HUDEP-2 (cell line): ENCODE measurements around the gene AMBP.

Experiments
- DNase-seq, 76 experiments: peaks; one replicate each; lab custom pipeline; 2025; ENCODE audit not compliant: unreplicated experiment in 76 of 76; lab: John Stamatoyannopoulos, UW

Gene AMBP

DNA sequence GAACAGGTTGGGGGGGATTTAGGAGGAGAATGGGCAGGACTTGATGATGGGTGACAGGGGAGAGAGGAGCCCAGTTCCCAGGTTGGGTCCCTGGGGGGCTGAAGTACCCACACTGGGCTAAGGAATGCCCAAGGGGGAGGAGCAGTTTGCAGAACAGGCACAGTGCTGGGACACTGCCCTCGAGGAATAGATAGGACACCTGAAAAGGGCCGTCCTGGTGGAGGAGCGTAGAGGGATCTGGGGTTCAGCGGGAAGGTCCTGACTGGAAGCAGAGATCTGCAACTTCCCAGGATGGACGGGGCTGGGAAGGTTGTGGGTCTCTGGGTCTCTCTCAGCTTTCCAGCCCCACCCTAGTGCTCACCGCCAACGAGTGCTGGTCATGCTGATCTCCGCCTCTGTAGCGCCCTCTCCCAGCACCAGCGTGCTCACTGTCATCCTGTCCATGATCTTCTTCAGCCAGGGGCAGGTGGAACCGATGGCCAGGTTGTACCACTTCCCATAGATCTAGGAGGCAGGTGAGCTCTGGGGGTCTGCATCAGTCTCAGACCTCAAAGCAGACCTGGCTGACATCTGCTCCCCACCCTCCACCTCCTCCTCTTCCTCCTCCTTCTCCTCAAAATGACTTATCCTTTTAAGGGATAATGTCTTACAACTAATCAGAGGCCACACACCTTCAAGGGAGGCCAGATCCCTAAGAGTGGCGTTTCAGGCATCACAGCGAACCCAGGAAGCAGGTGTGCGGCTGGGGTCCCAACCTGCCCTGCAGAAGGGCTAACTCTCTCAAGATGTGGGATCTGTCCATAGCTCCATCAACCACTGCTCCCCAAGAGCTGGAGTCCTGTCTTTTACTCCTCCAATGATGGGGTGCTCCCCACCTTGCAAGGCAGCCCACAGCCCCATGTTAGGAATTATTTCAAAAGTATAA is 1.6 kb downstream of the AMBP start:
- DNase-seq = no peak

DNA sequence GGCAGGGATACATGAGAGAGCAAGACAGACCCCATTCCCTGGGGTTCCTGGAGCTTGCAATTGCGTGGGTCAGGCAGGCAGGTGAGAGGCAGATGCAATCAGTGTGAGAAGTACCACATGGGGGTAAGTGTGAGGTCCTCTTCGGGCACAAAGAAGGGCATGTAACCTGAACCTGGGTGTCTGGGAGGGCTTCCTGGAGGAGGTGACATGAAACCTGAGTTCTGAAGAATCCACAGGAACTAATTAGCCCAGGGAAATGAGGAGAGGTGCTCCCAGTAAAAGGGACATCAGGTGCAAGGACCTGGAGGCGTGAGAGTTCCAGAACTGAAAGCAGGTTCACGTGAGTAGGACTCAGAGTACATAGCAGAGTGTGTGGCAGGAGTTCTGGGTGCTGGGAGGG is 2.5 kb downstream of the AMBP start:
- no peak for DNase-seq

DNA sequence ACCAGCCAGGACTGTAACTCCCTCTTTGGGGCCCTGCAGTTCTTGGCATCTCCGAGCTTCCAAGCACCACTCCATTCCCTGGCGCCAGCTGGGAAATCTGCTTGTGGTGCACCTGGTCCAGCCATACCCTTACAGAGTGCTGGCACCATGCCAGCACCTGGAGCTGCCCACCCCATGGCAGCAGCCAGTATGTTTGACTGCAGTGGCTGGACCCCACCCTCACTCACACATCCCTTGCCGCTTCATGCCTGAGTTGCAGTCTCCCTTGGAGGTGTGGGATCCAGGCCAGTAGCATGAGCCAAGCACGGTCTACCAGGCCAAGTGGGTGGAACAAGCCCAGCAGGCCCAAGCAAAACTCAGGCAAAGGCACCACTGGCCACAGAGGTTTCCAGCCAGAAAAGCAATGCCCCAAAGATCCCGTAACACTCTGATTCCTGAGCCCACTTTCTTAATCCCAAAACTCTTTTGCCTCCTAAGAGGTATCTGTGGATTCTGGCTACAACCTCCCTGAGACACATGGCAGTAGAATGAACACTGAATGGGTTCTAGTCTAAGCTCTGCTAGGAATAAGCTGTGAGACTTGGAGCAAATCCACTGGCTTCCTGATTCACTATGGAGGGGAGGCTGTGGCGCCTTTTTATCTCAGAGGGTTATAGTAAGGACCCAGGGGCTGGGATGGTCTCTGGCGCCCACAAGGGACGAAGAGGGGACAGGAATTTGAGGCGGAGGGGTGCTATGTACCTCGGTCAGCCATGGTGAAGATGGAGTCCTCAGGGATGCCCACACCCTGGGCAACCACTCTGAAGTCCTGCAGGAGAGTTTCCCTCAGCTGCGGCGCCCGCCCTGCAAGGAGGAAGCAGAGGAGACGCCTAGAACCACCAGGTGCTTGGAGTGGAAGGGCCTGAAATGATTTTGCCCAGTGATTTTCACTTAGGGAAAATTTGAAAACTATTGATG is 5.6 kb downstream of the AMBP start:
- DNase-seq = no peak

DNA sequence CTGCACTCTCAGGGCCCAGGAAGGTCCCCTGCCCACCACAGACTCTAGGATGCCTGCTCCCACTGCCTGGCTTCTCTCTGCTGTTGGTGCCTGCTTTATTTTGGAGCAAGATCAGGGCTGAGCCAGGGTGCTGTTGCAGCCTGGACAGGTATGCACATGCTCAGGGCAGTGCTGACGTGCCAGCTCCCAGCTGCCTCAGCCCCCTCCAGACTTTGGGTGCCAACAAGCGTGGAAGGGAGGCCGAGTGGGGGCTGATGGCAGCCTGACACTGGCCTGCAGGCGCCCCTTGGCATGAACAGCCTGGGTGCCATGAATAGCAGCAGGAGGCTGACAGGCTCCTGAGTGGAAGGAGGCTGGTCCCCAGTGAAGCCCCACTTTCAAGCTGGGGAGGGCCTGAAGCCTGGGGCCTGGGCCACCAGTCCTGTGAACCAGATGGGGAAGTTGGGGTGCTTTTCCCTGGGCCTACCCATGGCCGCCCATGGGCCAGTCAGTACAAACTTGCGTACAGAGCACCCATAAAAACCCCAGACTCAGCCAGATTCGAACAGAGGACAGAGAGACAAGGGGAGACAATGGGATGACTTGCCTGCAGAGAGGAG is 6.8 kb downstream of the AMBP start:
- no peak for DNase-seq

DNA sequence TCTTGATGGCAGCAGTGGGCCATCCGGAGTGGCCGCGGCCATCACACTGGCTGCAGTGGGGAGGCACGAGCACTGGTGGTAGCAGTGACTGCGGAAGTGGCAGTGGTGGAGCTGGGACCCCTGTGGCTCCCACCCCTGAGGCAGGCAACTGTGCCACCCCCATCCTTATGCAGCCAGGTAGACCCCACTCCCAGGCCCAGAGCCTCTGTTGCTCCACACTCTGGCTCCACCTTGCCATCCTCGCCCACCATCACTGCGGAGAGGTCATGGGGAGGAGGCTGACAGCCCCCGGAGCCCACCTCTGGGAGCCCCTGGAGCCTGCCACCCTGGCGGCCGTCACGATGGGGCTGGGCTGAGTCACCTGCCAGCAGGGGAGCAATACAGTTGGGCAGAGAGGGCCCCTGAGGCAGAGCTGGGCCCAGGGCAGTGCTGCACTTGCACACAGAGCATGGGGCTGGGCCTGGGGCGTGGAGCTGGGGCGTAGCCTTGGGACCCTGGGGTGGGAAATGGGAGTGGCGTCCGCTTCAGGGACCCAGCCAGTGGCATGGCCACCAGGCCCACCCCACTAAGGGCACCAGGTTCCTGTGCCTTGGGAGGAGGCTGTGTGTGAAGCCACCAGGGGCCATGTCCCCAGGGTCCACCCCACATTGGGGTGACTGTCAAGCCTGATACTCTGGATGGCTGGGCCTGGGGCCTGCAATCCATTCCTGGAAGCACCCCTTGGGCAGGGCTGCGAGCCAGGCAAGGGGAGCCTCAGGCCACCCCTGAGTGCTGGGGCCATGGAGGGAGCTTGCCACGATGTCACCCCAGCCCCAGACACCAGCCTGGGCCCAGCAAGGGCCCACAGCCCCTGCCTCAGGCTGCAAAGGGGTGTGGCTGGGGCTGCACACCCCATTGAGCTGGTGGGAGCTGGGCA is 7.7 kb downstream of the AMBP start:
- DNase-seq = no peak

DNA sequence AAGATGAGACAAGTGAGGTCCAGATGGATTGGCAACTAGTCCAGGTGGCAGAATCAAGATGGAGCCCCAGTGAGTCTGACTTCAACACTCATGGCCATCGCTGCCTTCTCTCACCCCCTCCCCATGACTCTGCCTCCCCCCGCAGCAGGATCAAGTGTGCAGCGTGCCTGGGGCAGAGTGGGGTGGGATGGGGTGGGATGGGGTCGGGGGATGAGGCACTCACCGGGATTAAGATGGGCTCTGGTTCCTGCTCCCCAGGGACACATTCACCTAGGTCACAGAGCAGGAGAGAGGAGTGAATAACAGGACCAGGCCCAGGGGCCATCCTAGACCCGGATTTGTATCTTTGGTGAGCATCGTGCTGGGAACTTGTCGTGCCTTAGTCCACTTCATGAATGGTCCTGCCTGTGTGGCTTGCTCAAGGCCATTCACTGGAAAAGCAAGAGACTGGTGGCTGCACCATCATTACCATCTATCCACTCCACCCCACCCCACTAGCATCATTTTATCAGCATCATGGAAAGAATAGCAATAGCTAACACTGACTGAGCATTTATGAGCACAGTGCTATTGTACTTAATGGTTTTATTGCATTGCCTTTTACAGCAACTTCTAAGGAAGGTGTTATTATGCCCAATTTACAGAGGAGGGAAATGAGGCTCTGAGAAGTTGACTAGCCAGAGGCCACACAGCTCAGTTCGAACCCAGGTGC is 8.5 kb downstream of the AMBP start:
- no peak for DNase-seq

DNA sequence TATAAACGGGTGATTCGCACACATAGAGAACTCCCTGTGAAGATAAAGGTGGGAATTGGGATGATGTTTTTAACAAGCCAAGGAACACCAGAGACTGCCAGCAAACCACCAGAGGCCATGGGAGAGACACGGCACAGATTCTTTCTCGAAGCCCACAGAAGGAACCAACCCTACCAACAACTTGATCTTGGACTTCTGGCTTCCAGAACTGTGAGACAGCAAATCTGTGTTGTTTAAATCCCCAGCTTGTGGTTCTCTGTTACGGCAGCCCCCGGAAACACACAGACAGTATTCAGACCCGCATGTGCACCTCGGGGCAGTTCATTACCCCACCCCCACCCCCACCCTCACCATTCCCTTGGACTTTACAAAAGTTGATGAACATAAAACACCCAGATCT is 12.8 kb downstream of the AMBP start:
- DNase-seq = no peak

DNA sequence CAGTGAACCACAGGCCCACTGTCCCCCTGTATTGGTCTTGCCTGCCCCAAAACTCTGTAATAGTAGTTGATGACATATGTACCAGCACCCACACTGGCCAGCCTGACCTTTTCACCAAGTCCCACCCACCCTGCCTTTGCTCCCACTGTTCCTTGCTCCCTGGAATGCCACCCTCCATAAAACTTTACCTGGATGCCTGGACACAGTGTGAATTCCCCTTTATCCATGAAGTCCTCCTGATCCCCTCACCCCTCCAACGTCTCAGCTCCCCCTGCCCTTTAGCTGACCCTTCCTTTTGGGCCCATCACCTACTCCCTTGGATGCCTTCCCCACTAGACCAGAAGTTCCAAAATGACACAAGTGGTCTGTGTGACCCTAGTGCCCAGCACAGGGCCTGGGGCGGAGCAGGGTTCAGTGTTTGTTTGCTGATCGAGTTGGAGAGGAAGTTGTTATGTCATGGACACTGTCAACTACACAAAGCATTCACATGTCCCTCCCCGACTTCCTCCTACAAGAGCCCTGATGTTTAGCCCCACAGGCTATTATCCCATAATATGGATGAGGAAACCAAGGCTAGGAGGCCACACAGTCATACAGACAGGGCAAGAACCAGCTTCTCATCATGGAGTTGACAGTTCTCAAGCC is 16.1 kb downstream of the AMBP start:
- no peak for DNase-seq

DNA sequence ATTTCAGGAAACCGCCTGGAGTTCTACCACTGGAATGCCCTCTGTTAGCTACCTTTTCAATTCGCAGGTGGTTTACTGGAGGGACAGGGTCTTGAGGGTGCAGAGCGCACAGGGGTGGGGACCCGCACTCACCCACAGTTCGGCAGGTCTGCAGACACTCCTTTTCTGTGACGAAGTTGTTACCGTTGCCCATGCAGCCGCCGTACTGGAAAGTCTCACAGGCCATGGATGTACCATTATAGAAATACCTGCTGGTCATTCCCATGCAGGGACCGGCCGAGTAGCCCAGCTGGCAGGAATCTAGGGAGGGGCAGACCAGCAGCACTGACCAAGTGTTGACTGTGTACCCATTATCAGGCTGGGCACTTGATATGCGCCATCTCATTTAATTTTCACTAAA is 16.8 kb downstream of the AMBP start:
- no peak for DNase-seq

DNA sequence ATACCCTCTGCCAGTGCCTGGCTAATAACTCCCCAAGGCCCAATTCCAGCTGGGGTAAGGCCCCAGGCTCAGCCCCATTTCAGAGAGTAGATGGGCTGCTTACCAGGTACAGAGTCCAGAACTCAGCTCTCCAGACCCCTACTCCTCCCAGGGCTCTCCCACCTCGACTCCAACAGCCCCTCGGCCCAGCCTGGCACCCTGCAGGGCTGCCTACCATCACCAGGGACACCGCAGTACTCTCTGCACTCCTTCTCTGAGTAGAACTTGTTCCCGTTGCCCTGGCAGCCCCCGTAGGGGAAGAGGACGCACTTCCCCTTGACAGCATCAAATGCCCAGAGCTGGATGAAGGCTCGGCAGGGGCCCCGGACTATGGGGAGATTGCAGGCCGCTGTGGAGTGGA is 17.4 kb downstream of the AMBP start:
- DNase-seq = no peak

DNA sequence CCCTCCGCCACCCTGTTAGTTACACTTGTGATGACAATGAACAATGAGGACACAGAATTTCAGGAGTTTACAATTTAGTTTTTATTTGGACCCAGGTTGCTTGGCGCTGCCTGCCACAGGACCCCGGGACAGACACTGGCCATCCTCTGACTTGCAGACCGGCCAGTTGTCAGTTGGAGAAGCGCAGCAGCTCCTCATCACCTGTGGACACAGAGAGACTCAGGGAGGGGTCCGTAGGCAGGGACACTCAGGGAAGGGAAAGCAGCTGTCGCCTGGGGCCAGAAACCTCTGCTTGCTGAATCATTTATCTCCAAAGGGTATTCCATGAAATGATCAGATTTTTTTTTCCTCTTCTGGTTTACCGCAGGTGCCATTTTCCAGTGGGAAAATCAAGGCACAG is 18.0 kb downstream of the AMBP start:
- no peak for DNase-seq

DNA sequence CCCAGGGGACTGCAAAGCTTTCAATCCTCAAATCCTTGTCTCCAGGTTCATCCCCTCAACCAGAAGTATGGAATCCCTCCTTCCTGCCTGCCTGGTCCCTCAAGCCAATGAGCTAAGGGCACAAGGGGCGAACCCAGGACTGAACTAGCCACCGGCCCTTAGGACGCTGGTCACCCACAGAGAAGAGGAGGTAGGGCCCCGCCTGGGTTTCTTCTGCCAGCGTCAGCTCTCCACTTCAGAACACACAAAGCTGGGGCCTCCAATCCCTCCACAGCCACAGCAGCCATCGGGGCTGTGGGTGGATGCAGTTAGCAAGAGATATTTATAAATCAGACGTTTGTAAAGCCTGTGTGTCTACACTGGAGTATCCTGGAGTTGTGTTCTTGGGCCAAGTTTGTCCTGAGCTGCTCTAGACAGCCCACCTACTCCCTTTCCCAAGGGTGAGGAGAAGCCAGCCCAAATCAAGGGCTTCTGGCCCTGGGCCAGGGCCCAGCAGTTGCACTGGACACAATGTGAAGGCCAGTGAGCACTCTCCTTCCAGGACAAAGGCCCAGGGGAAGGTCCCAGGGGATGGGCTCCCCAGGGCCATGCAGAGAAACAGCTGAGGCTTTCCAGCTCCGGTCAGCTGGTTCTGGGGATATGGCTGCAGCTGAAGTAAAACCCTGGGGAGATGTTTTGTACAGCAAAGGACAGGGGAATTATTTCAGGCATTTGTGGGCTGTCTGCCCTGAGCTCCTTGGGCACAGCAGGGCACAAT is 18.9 kb downstream of the AMBP start:
- DNase-seq = no peak

DNA sequence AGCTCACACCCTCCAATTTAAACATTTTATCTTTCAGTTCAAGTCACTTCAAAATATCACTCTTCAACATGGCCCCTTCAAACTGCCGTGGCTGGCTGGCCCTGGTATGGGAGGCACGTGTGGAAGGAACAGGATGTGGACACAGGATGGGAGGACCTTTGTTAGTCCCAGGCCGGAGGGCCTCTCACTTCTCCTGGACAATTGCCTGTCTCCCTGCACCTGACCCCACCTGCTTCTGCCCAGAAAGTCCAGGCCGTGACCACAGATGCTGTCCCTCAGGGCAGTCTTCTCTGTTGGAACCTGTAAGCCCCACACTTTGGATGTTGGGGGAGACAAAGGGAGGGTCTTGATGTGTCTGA is 19.4 kb downstream of the AMBP start:
- no peak for DNase-seq

DNA sequence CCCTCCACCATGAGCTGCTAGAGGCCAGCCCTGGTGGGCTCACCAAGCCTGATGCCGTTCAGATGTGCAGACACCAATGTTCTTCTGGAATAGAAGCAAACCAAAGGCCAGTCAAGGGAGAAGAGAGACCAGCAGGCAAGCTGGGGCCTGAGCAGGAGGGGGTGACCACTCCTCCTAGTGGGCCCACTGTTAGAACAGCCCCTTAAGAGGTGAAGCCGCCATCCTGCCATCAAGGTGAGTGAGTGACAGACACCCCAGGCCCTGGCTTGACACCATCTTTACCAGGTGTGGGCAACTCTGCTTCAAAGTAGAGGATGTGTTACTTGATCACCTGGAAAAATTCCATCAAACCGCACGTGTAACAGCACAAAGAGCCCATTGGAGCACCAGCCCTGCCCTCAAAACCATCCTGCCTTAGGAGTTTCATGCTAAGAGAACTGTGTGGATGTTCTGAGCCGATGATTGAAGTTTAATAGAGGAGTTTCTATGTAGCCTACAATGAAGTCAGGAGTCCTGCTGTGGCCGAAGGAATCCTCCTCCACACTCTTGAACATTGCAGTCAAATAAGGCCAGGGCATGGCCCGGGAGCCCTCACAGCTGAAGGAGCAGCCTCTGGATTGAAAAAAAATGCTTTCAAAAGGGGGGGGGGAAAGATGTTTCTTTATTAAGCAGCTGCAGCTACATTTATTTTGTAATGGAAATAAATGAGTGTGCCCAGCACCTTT is 20.8 kb downstream of the AMBP start:
- no peak for DNase-seq

DNA sequence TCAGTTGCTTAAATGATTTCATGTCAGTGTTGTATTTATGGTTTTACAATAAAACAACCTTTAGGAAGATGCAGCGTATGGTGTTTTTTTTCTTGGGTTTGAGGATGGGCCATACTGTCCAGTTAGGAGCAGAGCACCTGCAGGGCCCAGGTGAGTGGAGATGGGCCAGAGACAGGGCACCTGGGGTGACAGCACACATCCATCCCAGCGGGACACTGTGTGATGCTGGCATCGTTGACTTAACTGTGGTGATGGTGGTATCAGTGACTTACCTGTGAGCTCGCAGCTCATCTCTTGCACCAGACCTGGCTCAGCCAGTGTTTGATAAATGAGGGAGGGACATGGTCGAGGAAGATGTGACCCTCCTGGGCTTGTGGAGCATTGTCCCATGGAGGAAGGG is 21.6 kb downstream of the AMBP start:
- no peak for DNase-seq

DNA sequence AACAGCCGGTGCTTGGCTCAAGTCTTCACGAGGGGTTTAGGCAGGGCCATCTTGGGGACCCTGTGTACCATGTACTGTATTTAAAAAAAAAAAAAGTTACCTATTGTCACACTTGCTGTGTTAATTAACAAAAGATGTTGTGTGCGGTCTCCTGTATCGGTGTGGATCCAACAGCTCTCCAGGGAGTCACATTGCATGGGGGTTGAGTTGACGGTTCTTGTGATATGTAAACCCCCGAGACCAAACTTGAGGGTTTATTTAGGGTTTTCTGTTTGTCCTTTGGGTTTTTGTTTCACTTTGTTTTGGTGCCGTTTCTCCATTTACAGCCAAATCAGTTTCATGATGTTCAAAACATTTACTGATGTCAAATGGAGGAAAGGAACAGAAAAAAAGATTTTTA is 22.2 kb downstream of the AMBP start:
- no peak for DNase-seq

DNA sequence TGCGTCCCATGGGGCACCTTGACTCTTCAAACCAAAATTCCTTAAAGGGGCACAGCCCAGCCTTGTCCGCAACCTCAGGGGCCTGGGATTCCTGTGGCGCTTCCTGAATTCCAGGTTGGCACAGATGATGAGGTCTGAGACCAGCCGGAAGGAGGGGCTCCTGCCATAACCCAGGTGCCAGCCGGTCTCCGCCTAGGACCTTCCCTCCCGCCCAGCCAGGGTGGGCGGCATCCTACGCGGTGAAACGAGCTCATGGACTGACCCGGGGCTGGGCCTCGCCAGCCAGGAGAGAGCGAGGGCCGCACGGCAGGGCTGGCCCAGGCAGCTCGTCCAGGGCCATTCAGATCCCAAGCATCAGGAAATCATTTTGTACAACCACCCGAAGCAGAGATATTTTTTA is 23.0 kb downstream of the AMBP start:
- DNase-seq = no peak

DNA sequence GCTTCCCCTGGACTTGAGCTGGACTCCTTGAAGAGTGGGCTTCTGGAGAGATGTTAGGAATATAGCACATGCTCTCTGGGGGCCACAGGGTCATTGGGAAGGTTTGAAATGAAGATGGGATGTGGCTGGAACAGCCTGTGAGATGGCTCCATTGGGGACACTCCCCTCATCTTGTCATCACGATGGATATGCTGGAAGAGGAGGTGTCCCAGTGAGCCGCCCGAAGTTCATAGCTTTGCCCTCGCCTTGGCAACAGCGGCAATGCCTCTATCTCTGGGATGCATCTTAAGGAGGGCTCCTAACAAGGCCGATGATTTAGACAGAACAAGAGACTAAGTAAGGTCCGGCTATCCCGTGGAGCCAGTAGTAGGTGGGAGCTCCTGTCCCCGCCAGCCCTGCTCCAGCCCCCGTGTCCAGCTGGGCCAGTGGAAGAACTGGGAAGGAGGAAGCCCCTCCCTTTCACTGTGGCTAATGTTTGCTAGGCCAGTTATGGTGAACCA is 23.9 kb downstream of the AMBP start:
- no peak for DNase-seq
